Stimulated activated CD8-positive, alpha-beta memory T cell treated with anti-CD3 and anti-CD28 coated beads, Interleukin-7, amount 100 ng/mL, for 4 hours (primary cell): ENCODE measurements around the gene LMAN1.

ENCODE experiments used
- DNase-seq, 2 donors: peaks; one replicate each; pipeline ENCODE4 v3.0.0-alpha.2; 2020; ENCODE audit warnings: low read depth in 2 of 2

The LMAN1 gene

GRCh38 chr18:59303656-59304195 lies 55.3 kb downstream of the LMAN1 start:
- no peak for DNase-seq

- no peak for DNase-seq
Measured at GRCh38 chr18:59303006-59303405, 56.1 kb downstream of the LMAN1 start.

GRCh38 chr18:59301929-59302328 lies 57.1 kb downstream of the LMAN1 start:
- no peak for DNase-seq

GRCh38 chr18:59300676-59301285 lies 58.3 kb downstream of the LMAN1 start:
- DNase-seq = no peak

GRCh38 chr18:59298871-59299270 lies 60.2 kb downstream of the LMAN1 start:
- DNase-seq = no peak

GRCh38 chr18:59293317-59293716 lies 65.7 kb downstream of the LMAN1 start:
- DNase-seq = no peak

GRCh38 chr18:59286341-59286740 lies 72.7 kb downstream of the LMAN1 start:
- DNase-seq = no peak

GRCh38 chr18:59282341-59282740 lies 76.7 kb downstream of the LMAN1 start:
- no peak for DNase-seq

- no peak for DNase-seq
Measured at GRCh38 chr18:59279722-59280121, 79.3 kb downstream of the LMAN1 start.

- DNase-seq = no peak
Measured at GRCh38 chr18:59279193-59279592, 79.9 kb downstream of the LMAN1 start.

- DNase-seq = no peak
Measured at GRCh38 chr18:59278793-59279192, 80.3 kb downstream of the LMAN1 start.
